Chondrocyte (in vitro differentiated cells): ENCODE results near the gene AQP7. TPM values are rescaled to one million over a fixed set of nuclear protein-coding genes. Genes with fewer than 3 reads are reported as not detected.
"Not testable (repeated sequence)": the region's sequence is repeated elsewhere in the genome, so short reads cannot be mapped to it uniquely, and the experiment has no call there.

ENCODE experiments used
- DNase-seq: peaks from one replicate; pipeline ENCODE4 v3.0.0; 2021; ENCODE audit warnings: mixed read lengths, low spot score
- H3K27ac Mint-ChIP-seq: one replicate; pipeline ENCODE4 v1.8.0; 2021; ENCODE audit warnings: mild to moderate bottlenecking, moderate library complexity, mixed read lengths; ENCODE audit not compliant: unreplicated experiment
- H3K27me3 Mint-ChIP-seq: 2 replicates; pipeline ENCODE4 v1.8.0; 2021; ENCODE audit warnings: low read depth, mixed read lengths
- H3K36me3 Mint-ChIP-seq: 2 replicates; pipeline ENCODE4 v1.8.0; 2021; ENCODE audit warnings: low read depth, mixed read lengths
- H3K4me1 Mint-ChIP-seq: 2 replicates; pipeline ENCODE4 v1.8.0; 2021; ENCODE audit warnings: low read depth, mild to moderate bottlenecking, mixed read lengths
- H3K4me3 Mint-ChIP-seq: one replicate; pipeline ENCODE4 v1.8.0; 2021; ENCODE audit warnings: mild to moderate bottlenecking, moderate library complexity, mixed read lengths; ENCODE audit not compliant: unreplicated experiment
- H3K9me3 Mint-ChIP-seq: 2 replicates; pipeline ENCODE4 v1.8.0; 2021; ENCODE audit warnings: low read depth, mixed read lengths
- CTCF ChIP-seq: fragments of 200-600 bp; sonication (generic); IDR thresholded peaks from 2 replicates; pipeline ENCODE4 v1.5.0; 2021; ENCODE audit warnings: antibody characterized with exemption, mild to moderate bottlenecking, moderate library complexity
- total RNA-seq: library from RNA; stranded (reverse); gene quantifications from 3 replicates; pipeline ENCODE4 v1.2.1, GENCODE V29; 2021

AQP7 gene
- total RNA-seq, 1 donor from 2014 or later, result 0.30 TPM

- no peak overlapping the region for H3K27ac Mint-ChIP-seq
- TF ChIP-seq CTCF, result no peak
- H3K9me3 Mint-ChIP-seq, result no peaks in the 10 kb centered on the region
- H3K4me3 Mint-ChIP-seq, result no peak overlapping the region
- no peak for DNase-seq
- peaks cover 5% of the 10 kb centered on the region for H3K27me3 Mint-ChIP-seq
- H3K36me3 Mint-ChIP-seq, result no peaks in the 10 kb centered on the region
- no peaks in the 10 kb centered on the region for H3K4me1 Mint-ChIP-seq
Observed at GRCh38 chr9:33431420-33431819, 29.1 kb upstream of the AQP7 start.

- H3K36me3 Mint-ChIP-seq, result no peaks in the 10 kb centered on the region
- TF ChIP-seq CTCF, result no peak
- no peaks in the 10 kb centered on the region for H3K4me1 Mint-ChIP-seq
- H3K9me3 Mint-ChIP-seq, result no peaks in the 10 kb centered on the region
- no peak for DNase-seq
- peaks cover 5% of the 10 kb centered on the region for H3K27me3 Mint-ChIP-seq
- H3K4me3 Mint-ChIP-seq, result no peak overlapping the region
- H3K27ac Mint-ChIP-seq, result no peak overlapping the region
Observed at GRCh38 chr9:33430942-33431341, 28.6 kb upstream of the AQP7 start.

GRCh38 chr9:33429256-33429985 is 27.1 kb upstream of the AQP7 start:
- DNase-seq, result no peak
- H3K4me3 Mint-ChIP-seq, result no peak overlapping the region
- H3K9me3 Mint-ChIP-seq, result no peaks in the 10 kb centered on the region
- no peak for TF ChIP-seq CTCF
- no peaks in the 10 kb centered on the region for H3K4me1 Mint-ChIP-seq
- no peaks in the 10 kb centered on the region for H3K27me3 Mint-ChIP-seq
- H3K27ac Mint-ChIP-seq, result no peak overlapping the region
- H3K36me3 Mint-ChIP-seq, result no peaks in the 10 kb centered on the region

GRCh38 chr9:33426843-33427293 is 24.5 kb upstream of the AQP7 start:
- no peak for DNase-seq
- Mint-ChIP-seq H3K4me1 (no peaks in the 10 kb centered on the region), H3K36me3 (no peaks in the 10 kb centered on the region), H3K9me3 (no peaks in the 10 kb centered on the region), H3K27ac (no peak overlapping the region), H3K4me3 (no peak overlapping the region), H3K27me3 (peaks cover 1% of the 10 kb centered on the region)
- no peak for TF ChIP-seq CTCF

- no peaks in the 10 kb centered on the region for H3K36me3 Mint-ChIP-seq
- no peak for TF ChIP-seq CTCF
- H3K27ac Mint-ChIP-seq, result no peak overlapping the region
- no peak for DNase-seq
- no peaks in the 10 kb centered on the region for H3K4me1 Mint-ChIP-seq
- H3K4me3 Mint-ChIP-seq, result no peak overlapping the region
- peaks cover 6% of the 10 kb centered on the region for H3K27me3 Mint-ChIP-seq
- H3K9me3 Mint-ChIP-seq, result no peaks in the 10 kb centered on the region
Observed at GRCh38 chr9:33425128-33425533, 22.8 kb upstream of the AQP7 start.

GRCh38 chr9:33424492-33424891 is 22.1 kb upstream of the AQP7 start:
- not testable (repeated sequence) for H3K36me3 Mint-ChIP-seq, H3K27me3 Mint-ChIP-seq, DNase-seq, H3K4me3 Mint-ChIP-seq, H3K9me3 Mint-ChIP-seq, H3K27ac Mint-ChIP-seq, H3K4me1 Mint-ChIP-seq

GRCh38 chr9:33424043-33424442 is 21.7 kb upstream of the AQP7 start:
- H3K27ac Mint-ChIP-seq, H3K36me3 Mint-ChIP-seq, H3K4me3 Mint-ChIP-seq, H3K9me3 Mint-ChIP-seq, H3K27me3 Mint-ChIP-seq, H3K4me1 Mint-ChIP-seq, DNase-seq: not testable (repeated sequence)
